Neural crest cell (in vitro differentiated cells): ENCODE measurements around the gene BDKRB2. TPM values are rescaled to one million over a fixed set of nuclear protein-coding genes. Genes with fewer than 3 reads are reported as not detected.

Source experiments
- DNase-seq: peaks from one replicate; pipeline ENCODE4 v3.0.0; 2021; ENCODE audit warnings: low read depth, mixed read lengths, low spot score
- H3K27ac Mint-ChIP-seq: one replicate; pipeline ENCODE4 v1.8.0; 2021; ENCODE audit warnings: mild to moderate bottlenecking, mixed read lengths; ENCODE audit not compliant: unreplicated experiment
- H3K27me3 Mint-ChIP-seq: 2 replicates; pipeline ENCODE4 v1.8.0; 2021; ENCODE audit warnings: low read depth, mild to moderate bottlenecking, mixed read lengths
- H3K36me3 Mint-ChIP-seq: 2 replicates; pipeline ENCODE4 v1.8.0; 2021; ENCODE audit warnings: low read depth, mild to moderate bottlenecking, mixed read lengths
- H3K4me1 Mint-ChIP-seq: 2 replicates; pipeline ENCODE4 v1.8.0; 2021; ENCODE audit warnings: mixed read lengths
- H3K4me3 Mint-ChIP-seq: one replicate; pipeline ENCODE4 v1.8.0; 2021; ENCODE audit warnings: mild to moderate bottlenecking, mixed read lengths
- H3K9me3 Mint-ChIP-seq: 2 replicates; pipeline ENCODE4 v1.8.0; 2021; ENCODE audit warnings: mixed read lengths
- CTCF ChIP-seq: fragments of 200-600 bp; sonication (generic); conservative IDR thresholded peaks from 2 replicates; pipeline ENCODE4 v1.5.0; 2021; ENCODE audit warnings: antibody characterized with exemption, mild to moderate bottlenecking
- total RNA-seq: library from RNA; stranded (reverse); gene quantifications from 2 replicates; pipeline ENCODE4 v1.2.1, GENCODE V29; 2021

Gene BDKRB2
- total RNA-seq, 1 donor from 2014 or later, result 0.09 TPM

- H3K27me3 Mint-ChIP-seq, result peaks cover 13% of the 10 kb centered on the region
These were observed 25.9 kb upstream of the BDKRB2 start for GRCh38 chr14:96178461-96179321.

GRCh38 chr14:96180043-96180874 lies 24.4 kb upstream of the BDKRB2 start:
- no peaks in the 10 kb centered on the region for H3K36me3 Mint-ChIP-seq
- peaks cover 5% of the 10 kb centered on the region for H3K4me1 Mint-ChIP-seq
- no peak overlapping the region for H3K4me3 Mint-ChIP-seq
- no peak overlapping the region for H3K27ac Mint-ChIP-seq
- peaks cover 6% of the 10 kb centered on the region for H3K27me3 Mint-ChIP-seq
- TF ChIP-seq CTCF, result no peak
- peaks cover 6% of the 10 kb centered on the region for H3K9me3 Mint-ChIP-seq
- DNase-seq, result no peak

More at GRCh38 chr14:96178461-96179321, 25.9 kb upstream of the BDKRB2 start:
- Mint-ChIP-seq H3K36me3 (no peaks in the 10 kb centered on the region), H3K4me3 (no peak overlapping the region), H3K9me3 (peaks cover 6% of the 10 kb centered on the region), H3K4me1 (peaks cover 5% of the 10 kb centered on the region), H3K27ac (no peak overlapping the region)
- no peak for TF ChIP-seq CTCF
- DNase-seq, result no peak

GRCh38 chr14:96181186-96182056 lies 23.2 kb upstream of the BDKRB2 start:
- no peak for DNase-seq
- TF ChIP-seq CTCF, result no peak
- Mint-ChIP-seq H3K36me3 (no peaks in the 10 kb centered on the region), H3K27me3 (no peaks in the 10 kb centered on the region), H3K4me3 (no peak overlapping the region), H3K27ac (no peak overlapping the region), H3K9me3 (peaks cover 6% of the 10 kb centered on the region), H3K4me1 (peaks cover 5% of the 10 kb centered on the region)

GRCh38 chr14:96182546-96182945 lies 22.1 kb upstream of the BDKRB2 start:
- DNase-seq, result no peak
- no peak for TF ChIP-seq CTCF
- H3K4me1 Mint-ChIP-seq, result peaks cover 11% of the 10 kb centered on the region

GRCh38 chr14:96184737-96185136 lies 19.9 kb upstream of the BDKRB2 start:
- no peaks in the 10 kb centered on the region for H3K27me3 Mint-ChIP-seq
- peaks cover 6% of the 10 kb centered on the region for H3K9me3 Mint-ChIP-seq
- peaks cover 10% of the 10 kb centered on the region for H3K4me1 Mint-ChIP-seq
- H3K36me3 Mint-ChIP-seq, result no peaks in the 10 kb centered on the region
- no peak overlapping the region for H3K27ac Mint-ChIP-seq
- no peak overlapping the region for H3K4me3 Mint-ChIP-seq
- TF ChIP-seq CTCF, result no peak
- no peak for DNase-seq

More at GRCh38 chr14:96182546-96182945, 22.1 kb upstream of the BDKRB2 start:
- no peak overlapping the region for H3K27ac Mint-ChIP-seq
- H3K27me3 Mint-ChIP-seq, result no peaks in the 10 kb centered on the region
- H3K9me3 Mint-ChIP-seq, result peaks cover 6% of the 10 kb centered on the region
- no peaks in the 10 kb centered on the region for H3K36me3 Mint-ChIP-seq
- no peak overlapping the region for H3K4me3 Mint-ChIP-seq
